ENCODE data around the gene RIMKLA.

RIMKLA gene, protein sequence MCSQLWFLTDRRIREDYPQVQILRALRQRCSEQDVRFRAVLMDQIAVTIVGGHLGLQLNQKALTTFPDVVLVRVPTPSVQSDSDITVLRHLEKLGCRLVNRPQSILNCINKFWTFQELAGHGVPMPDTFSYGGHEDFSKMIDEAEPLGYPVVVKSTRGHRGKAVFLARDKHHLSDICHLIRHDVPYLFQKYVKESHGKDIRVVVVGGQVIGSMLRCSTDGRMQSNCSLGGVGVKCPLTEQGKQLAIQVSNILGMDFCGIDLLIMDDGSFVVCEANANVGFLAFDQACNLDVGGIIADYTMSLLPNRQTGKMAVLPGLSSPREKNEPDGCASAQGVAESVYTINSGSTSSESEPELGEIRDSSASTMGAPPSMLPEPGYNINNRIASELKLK

GRCh38 chr1:42380586-42381279 is at the start of gene RIMKLA:
Gene RIMKLA (plus strand): TSS chr1:42380792. CDS start chr1:42380935, 143 bp downstream.
- peaks cover 35% of the 10 kb centered on the region for H3K27me3 Mint-ChIP-seq
- H3K4me3 Mint-ChIP-seq, result peak within 1 kb of the TSS; percentile 79
- peaks cover 6% of the 10 kb centered on the region for H3K4me1 Mint-ChIP-seq
- no peaks in the 10 kb centered on the region for H3K36me3 Mint-ChIP-seq
- no peaks in the 10 kb centered on the region for H3K9me3 Mint-ChIP-seq
- no peak within 1 kb of the TSS for H3K27ac Mint-ChIP-seq

- Mint-ChIP-seq H3K36me3 (peaks cover 6% of the 10 kb centered on the region), H3K4me3 (peak overlapping the region; percentile 98), H3K27ac (no peak overlapping the region), H3K9me3 (no peaks in the 10 kb centered on the region), H3K4me1 (peaks cover 74% of the 10 kb centered on the region), H3K27me3 (no peaks in the 10 kb centered on the region)
Observed at GRCh38 chr1:42332877-42333276, 47.7 kb upstream of the RIMKLA start.

DNA sequence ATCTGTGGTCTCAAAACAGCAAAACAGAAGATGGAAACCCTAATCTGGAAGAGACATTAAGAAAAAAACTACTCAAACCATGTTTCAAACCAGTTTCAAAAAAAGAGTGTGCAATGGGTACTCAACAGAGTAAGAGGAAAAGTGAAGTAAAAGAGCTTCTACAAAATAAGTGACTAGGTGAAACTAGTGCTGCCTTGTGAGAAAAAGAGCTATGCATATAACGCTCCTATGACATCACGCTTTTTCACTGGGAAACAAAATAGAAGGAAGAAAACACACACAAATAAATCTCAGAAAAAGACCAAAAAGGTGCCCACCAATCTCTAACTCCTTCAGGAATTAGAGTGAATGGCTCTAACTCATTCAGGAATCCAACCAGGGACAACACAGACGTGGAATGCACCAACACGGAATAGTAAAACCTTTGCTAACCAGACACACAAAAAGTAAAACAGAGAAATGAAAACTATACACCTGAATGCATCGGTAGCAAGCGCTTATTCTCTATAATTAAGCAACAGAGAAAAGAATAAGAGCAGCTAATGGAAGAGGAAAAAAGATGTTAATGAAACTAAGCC is 46.8 kb upstream of the RIMKLA start:
- no peaks in the 10 kb centered on the region for H3K9me3 Mint-ChIP-seq

GRCh38 chr1:42334240-42335049 is 46.1 kb upstream of the RIMKLA start:
- Mint-ChIP-seq H3K4me3 (peak overlapping the region; percentile 98), H3K27me3 (no peaks in the 10 kb centered on the region), H3K9me3 (no peaks in the 10 kb centered on the region), H3K27ac (peak overlapping the region; percentile 91), H3K4me1 (peaks cover 59% of the 10 kb centered on the region), H3K36me3 (peaks cover 6% of the 10 kb centered on the region)

More for the DNA sequence above, 46.8 kb upstream of the RIMKLA start:
- H3K4me3 Mint-ChIP-seq, result peak overlapping the region; percentile 98
- H3K4me1 Mint-ChIP-seq, result peaks cover 66% of the 10 kb centered on the region
- peaks cover 6% of the 10 kb centered on the region for H3K36me3 Mint-ChIP-seq
- H3K27ac Mint-ChIP-seq, result peak overlapping the region; percentile 91
- H3K27me3 Mint-ChIP-seq, result no peaks in the 10 kb centered on the region

DNA sequence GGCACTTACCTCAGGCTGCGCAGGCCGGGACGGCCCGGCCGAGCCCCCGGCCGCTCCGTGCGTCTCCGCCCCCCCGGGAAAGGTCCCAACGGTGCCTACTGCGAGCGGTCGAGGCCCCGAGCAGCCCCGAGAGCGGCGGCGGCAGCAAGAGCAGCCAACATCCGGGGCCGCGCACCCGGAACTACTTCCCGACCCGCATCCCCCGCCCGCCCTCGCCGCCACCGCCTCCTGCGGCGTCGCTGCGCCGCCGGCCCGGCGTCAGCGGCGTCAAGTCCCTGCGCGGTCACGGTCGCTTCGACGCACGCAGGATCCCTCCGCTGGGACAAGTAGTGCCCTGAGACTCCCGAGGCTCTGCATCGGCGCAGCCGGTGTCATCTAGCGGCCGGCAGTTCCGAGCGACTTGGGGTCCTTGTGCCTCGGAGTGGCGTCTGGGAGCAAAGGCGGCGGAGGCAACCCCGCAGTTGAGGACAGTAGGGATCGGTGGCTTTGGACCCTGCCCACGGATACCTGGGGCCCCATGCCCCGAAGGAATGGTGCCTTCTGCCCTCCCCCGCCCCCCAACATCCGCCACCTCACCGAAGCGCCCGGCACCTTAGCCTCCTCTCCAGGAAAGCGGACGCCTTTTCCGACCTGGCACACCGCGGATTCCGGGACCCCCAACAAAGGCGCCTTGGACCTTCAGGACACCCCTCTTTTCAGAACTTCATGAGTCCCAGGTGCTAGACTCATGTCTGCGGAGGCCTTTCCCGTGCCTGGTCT is 45.4 kb upstream of the RIMKLA start, which contains the start of gene FOXJ3:
FOXJ3 (minus strand) TSS at position 186 of the 759 bp plus-strand sequence. CDS start 24,142 bp downstream, outside the sequence.
- Mint-ChIP-seq H3K27me3 (no peaks in the 10 kb centered on the region), H3K4me1 (peaks cover 51% of the 10 kb centered on the region), H3K4me3 (peak within 1 kb of the TSS; percentile 98), H3K27ac (peak within 1 kb of the TSS; percentile 92), H3K9me3 (no peaks in the 10 kb centered on the region), H3K36me3 (peaks cover 6% of the 10 kb centered on the region)

GRCh38 chr1:42335809-42336518 is 44.6 kb upstream of the RIMKLA start:
- H3K9me3 Mint-ChIP-seq, result no peaks in the 10 kb centered on the region
- peak overlapping the region; percentile 87 for H3K4me3 Mint-ChIP-seq
- H3K36me3 Mint-ChIP-seq, result peaks cover 3% of the 10 kb centered on the region
- peaks cover 43% of the 10 kb centered on the region for H3K4me1 Mint-ChIP-seq
- H3K27me3 Mint-ChIP-seq, result no peaks in the 10 kb centered on the region
- peak overlapping the region; percentile 92 for H3K27ac Mint-ChIP-seq

- H3K4me1 Mint-ChIP-seq, result peaks cover 35% of the 10 kb centered on the region
- peak overlapping the region; percentile 37 for H3K27ac Mint-ChIP-seq
- no peaks in the 10 kb centered on the region for H3K9me3 Mint-ChIP-seq
- H3K4me3 Mint-ChIP-seq, result peak overlapping the region; percentile 3
- peaks cover 1% of the 10 kb centered on the region for H3K36me3 Mint-ChIP-seq
- no peaks in the 10 kb centered on the region for H3K27me3 Mint-ChIP-seq
Observed at GRCh38 chr1:42336978-42337377, 43.6 kb upstream of the RIMKLA start.

- H3K4me1 Mint-ChIP-seq, result peaks cover 16% of the 10 kb centered on the region
- H3K27ac Mint-ChIP-seq, result no peak overlapping the region
- no peaks in the 10 kb centered on the region for H3K9me3 Mint-ChIP-seq
- no peaks in the 10 kb centered on the region for H3K27me3 Mint-ChIP-seq
- H3K4me3 Mint-ChIP-seq, result no peak overlapping the region
- no peaks in the 10 kb centered on the region for H3K36me3 Mint-ChIP-seq
Observed at GRCh38 chr1:42340093-42340492, 40.5 kb upstream of the RIMKLA start.

- Mint-ChIP-seq H3K4me1 (peaks cover 13% of the 10 kb centered on the region), H3K36me3 (no peaks in the 10 kb centered on the region), H3K27me3 (no peaks in the 10 kb centered on the region), H3K4me3 (no peak overlapping the region), H3K27ac (no peak overlapping the region), H3K9me3 (no peaks in the 10 kb centered on the region)
Observed at GRCh38 chr1:42340901-42341300, 39.7 kb upstream of the RIMKLA start.

DNA sequence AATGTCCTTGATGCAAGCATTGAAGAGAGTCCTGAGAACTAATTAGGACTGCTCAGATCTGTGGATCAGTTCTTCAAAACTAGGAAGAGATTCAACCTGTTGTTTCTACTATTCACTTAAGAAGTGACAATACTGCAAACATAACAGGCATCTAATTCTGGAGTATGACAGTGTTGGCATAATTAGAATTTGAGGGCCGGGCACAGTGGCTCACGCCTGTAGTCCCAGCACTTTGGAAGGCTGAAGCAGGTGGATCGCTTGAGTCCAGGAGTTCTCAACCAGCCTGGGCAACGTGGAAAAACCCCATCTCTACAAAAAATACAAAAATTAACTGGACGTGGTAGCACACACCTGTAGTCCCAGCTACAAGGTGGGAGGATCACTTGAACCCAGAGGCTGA is 37.5 kb upstream of the RIMKLA start:
- Mint-ChIP-seq H3K4me1 (no peaks in the 10 kb centered on the region), H3K36me3 (no peaks in the 10 kb centered on the region), H3K27me3 (no peaks in the 10 kb centered on the region), H3K27ac (no peak overlapping the region), H3K9me3 (no peaks in the 10 kb centered on the region), H3K4me3 (no peak overlapping the region)

DNA sequence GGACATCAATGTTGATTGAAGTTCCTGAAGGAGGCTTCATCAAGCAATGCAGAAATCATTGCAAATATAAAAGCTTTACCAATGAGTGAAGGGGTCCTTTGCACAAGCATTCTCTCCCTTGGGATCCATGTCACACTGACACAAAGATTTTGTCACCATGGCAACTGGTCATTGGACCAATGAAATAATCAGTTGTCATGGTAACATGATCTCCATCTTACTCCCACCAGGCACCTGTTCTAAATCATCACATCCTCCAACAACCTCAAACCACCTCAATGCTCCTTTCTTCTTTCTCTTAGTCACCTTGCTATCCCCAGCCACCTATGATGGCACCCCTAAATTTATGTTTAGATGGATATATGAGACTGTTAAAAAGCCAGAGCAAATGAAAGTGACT is 32.1 kb upstream of the RIMKLA start:
- Mint-ChIP-seq H3K4me1 (no peaks in the 10 kb centered on the region), H3K4me3 (no peak overlapping the region), H3K9me3 (no peaks in the 10 kb centered on the region), H3K27me3 (peaks cover 6% of the 10 kb centered on the region), H3K27ac (no peak overlapping the region), H3K36me3 (no peaks in the 10 kb centered on the region)

DNA sequence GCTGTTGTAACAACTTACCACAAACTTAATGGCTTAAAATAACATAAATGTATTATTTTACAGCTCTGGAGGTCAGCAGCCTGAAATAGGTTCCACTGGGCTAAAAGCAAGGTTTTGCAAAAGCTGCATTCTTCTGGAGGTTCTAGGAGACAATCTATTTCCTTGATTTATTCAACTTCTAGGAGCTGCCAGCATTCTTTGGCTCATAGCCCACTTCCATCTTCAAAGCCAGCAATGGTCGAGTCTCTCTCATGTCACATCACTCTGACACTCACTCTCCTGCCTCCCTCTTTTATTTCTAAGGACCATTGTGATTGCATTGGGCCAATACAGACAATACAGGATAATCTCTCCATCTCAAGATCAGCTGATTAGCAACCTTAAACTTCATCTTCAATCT is 30.5 kb upstream of the RIMKLA start:
- Mint-ChIP-seq H3K27ac (no peak overlapping the region), H3K9me3 (no peaks in the 10 kb centered on the region), H3K4me1 (no peaks in the 10 kb centered on the region), H3K4me3 (no peak overlapping the region), H3K27me3 (peaks cover 6% of the 10 kb centered on the region), H3K36me3 (no peaks in the 10 kb centered on the region)

- Mint-ChIP-seq H3K4me1 (peaks cover 5% of the 10 kb centered on the region), H3K27me3 (peaks cover 2% of the 10 kb centered on the region), H3K27ac (no peak overlapping the region), H3K36me3 (no peaks in the 10 kb centered on the region), H3K9me3 (no peaks in the 10 kb centered on the region), H3K4me3 (no peak overlapping the region)
Observed at GRCh38 chr1:42358791-42359190, 21.8 kb upstream of the RIMKLA start.

DNA sequence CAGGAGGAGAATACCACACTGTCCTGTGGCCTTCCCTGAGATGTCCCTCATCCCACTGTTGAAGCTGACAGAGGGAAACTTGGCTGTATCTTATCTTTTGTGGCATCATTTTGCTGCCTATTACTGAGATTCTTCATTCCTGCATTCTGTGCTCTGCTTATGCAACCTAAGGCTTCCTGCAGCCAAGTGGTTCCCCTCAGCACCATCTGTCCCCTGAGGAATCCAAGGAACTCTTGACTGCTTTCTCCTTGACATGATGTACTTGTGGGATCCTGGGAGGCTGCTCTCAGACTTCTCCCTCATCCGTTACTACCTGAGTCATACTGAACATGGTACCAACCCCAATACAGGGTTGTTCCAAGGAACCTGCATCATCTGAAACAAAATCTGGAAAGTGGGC is 21.1 kb upstream of the RIMKLA start:
- no peaks in the 10 kb centered on the region for H3K36me3 Mint-ChIP-seq
- H3K27me3 Mint-ChIP-seq, result peaks cover 2% of the 10 kb centered on the region
- no peaks in the 10 kb centered on the region for H3K9me3 Mint-ChIP-seq
- no peak overlapping the region for H3K4me3 Mint-ChIP-seq
- peaks cover 5% of the 10 kb centered on the region for H3K4me1 Mint-ChIP-seq
- H3K27ac Mint-ChIP-seq, result no peak overlapping the region
